LNCaP clone FGC (cell line): ENCODE results near the gene TMEM131L.
"Not testable (repeated sequence)": the region's sequence is repeated elsewhere in the genome, so short reads cannot be mapped to it uniquely, and the experiment has no call there.

Source experiments
- DNase-seq: peaks from one replicate; pipeline ENCODE4 v3.0.0-alpha.2; 2011; ENCODE audit warnings: low read depth
- H3K4me3 ChIP-seq: 2 replicates; pipeline ENCODE4 v1.5.1; 2011; ENCODE audit warnings: mild to moderate bottlenecking, low read depth, low read length, control low read depth
- TF ChIP-seq, protein P1 (sequence below): IDR thresholded peaks from 2 replicates; pipeline ENCODE4 v1.5.1; 2012; ENCODE audit warnings: mild to moderate bottlenecking; ENCODE audit not compliant: control insufficient read depth, insufficient read depth; ENCODE audit errors: extremely low read depth

TMEM131L gene

DNA sequence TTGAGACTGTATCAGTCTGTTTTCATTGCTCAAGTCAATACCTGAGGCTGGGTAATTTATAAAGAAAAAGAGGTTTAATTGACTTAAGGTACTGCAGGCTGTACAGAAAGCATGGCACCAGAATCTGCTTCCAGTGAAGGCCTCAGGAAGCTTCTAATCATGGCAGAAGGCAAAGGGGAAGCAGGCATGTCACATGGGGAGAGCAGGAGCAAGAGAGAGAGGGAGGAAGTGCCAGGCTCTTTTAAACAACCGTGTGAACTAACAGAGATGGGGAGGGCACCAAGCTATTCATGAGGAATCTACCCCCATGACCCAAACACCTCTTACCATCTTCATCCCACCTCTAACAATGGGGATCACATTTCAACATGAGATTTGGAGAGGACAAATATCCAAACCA is 7.2 kb upstream of the TMEM131L start:
- no peak for DNase-seq
- TF ChIP-seq, protein P1, sequence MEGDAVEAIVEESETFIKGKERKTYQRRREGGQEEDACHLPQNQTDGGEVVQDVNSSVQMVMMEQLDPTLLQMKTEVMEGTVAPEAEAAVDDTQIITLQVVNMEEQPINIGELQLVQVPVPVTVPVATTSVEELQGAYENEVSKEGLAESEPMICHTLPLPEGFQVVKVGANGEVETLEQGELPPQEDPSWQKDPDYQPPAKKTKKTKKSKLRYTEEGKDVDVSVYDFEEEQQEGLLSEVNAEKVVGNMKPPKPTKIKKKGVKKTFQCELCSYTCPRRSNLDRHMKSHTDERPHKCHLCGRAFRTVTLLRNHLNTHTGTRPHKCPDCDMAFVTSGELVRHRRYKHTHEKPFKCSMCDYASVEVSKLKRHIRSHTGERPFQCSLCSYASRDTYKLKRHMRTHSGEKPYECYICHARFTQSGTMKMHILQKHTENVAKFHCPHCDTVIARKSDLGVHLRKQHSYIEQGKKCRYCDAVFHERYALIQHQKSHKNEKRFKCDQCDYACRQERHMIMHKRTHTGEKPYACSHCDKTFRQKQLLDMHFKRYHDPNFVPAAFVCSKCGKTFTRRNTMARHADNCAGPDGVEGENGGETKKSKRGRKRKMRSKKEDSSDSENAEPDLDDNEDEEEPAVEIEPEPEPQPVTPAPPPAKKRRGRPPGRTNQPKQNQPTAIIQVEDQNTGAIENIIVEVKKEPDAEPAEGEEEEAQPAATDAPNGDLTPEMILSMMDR: no peak
- no peak overlapping the region for H3K4me3 ChIP-seq

DNA sequence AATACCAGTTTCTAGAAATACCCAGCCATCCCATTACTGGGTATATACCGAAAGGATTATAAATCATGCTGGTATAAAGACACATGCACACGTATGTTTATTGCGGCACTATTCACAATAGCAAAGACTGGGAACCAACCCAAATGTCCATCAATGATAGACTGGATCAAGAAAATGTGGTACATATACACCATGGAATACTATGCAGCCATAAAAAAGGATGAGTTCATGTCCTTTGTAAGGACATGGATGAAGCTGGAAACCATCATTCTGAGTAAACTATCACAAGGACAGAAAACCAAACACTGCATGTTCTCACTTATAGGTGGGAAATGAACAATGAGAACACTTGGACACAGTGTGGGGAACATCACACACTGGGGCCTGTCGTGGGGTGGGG is 4.6 kb upstream of the TMEM131L start:
- H3K4me3 ChIP-seq, DNase-seq: not testable (repeated sequence)

DNA sequence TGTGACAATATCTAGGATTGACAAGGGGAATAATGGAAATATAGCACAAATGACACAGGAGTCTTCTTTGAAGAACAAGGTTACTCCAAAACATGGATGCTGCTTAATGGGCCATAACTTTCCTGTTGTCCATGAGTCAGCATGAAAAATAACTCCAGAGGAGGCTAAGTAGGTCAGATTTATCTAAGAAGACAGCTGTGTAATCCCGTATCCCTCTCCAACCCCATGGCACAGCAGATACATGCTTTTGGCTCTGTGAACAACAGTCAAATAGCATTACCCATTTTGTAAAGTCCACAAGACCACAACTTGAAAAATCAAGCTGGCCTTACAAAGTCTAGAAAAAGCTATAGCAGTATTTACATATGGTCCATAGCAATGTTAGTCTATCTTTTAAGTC is 2.1 kb upstream of the TMEM131L start:
- TF ChIP-seq, protein P1: no peak
- H3K4me3 ChIP-seq: no peak overlapping the region
- no peak for DNase-seq

DNA sequence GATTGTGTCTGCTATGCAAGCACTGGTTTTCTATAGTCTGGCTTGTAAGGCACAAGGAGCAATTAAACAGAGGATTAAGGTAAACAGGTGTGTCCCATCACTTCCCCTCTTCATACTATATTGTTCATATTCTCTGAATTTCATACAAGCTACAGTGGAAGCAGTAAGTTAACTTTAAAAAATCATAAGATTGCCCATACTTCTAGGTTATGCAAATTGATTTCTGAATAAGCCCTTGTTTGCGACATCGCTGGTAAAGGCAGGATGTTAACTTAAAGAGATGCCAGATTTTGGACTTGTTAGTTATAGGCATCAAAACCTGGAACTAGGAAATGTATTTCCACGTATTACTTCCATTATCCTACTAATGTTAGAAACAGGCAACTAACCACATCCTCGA is 1.0 kb upstream of the TMEM131L start:
- DNase-seq: no peak
- TF ChIP-seq, protein P1: no peak
- no peak overlapping the region for H3K4me3 ChIP-seq

DNA sequence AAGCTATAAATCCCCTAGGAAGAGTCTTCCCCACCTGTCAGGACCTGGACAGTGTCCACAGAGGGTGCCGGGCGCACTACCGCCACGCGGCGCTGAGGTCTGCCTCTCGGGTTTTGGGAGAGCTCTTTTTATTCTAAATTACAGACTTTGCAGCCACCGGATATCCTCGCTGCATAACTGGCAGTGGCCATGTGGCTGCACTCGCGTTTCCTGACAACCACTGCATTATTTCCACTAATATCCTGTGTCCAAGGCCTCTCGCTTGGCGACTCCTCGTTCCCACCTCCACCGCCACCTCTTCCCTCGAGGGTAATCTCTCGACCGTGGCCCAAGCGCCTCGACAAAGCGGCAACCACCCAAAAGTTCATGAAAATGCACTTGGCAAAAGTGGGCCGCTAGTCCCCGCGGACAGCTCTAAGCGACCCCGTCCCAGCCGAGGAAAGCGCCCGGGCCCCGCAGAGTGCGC is 512 bp upstream of the TMEM131L start:
- TF ChIP-seq, protein P1: no peak
- no peak for DNase-seq
- H3K4me3 ChIP-seq: peak overlapping the region; percentile 42

DNA sequence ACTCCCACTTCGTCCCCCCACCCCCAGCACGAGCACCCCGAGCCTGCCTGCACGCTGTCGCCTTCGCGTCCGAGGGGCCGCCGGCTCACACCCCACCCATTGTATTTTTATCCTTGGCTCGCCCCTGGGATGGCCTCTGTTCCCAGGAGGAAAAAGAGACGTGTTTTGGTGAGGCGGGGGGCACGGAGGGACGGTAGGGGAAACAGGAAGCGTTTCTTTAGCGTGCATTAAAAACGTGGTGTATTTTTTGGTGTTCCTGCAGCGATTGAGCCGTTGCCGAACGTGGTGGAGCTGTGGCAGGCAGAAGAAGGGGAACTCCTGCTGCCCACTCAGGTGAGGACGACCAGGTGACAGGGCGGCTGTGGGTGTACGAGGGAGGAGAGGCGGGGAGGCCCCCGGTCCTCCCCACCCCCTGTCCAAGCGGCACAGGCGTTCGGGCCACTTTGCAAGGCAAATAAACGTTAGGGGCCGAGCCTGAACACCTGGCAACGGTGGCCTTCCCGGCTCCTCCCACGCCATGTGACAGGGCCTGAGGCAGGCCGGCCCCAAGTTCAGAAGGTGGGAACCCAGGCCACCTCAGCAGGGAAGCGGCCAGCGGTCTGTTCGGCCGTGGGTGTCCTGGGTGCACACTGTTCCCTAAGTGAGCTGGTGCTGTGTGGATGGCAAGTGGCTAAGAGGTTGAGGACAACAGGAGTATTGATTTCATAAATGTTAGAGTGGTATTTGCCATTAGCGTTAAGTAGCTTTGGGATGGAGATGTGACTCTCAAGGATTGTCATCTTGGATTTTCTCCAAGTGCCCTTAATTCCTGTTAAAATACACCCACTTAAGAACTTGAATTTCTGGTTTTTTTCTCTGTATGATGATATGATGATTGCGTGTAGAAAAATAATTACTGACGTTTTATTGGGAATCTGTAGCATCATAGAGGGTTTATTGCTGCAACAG is 1.1 kb downstream of the TMEM131L start:
- DNase-seq: peak; percentile 69
- peak overlapping the region; percentile 82 for H3K4me3 ChIP-seq
- TF ChIP-seq, protein P1: no peak

DNA sequence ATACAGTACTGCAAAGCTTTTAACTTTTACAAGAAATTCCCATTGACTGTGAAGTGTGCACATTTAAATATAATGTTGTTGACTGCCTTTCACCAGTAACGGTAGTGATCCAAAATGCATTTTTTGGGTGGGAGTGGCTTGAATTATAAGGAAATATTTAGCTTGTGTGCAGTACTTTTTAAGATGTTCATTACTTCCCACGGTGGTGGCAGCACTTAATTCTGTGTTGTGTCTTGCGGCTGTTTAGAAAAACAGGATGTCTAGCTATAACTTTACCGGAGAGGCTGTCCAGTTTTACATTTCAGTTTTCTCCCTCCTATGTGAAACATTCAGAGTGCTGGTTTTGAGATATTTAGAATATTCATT is 1.7 kb downstream of the TMEM131L start:
- no peak for DNase-seq
- peak overlapping the region; percentile 82; the same call in 1 of the 2 replicates for H3K4me3 ChIP-seq
- TF ChIP-seq, protein P1: no peak
